Measurements from ENCODE around the gene EXOSC3. TPM values are rescaled to one million over a fixed set of nuclear protein-coding genes. Genes with fewer than 3 reads are reported as not detected.

The EXOSC3 gene
- total and polyA plus RNA-seq, 9 of the 15 experiments (the other 6 are each of a cell fraction or from before 2014, with no cell fraction given), result 18.5 to 266 (median 114) TPM

DNA sequence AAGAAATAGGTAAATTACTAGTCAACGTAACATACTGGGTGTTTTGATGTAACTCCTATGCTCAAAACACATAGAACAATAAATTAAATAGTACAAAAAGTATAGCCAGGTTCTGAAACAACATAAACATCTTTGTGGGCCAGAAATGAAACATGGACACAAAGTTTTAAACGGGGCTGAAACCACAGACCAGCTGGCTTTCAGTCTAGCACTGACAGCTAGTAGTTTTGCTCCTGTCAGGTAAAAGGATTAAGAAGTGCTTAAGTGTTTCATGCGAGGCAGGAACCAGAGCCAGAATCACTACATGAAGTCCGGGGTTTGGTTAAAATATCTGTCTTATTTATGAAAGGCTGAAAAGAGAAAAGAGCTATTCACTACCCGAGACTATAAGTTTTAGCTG, 35.3 kb upstream of the EXOSC3 start (continued):
- TF ChIP-seq ZBTB11 (CRISPR knock-in tag; IDR thresholded peaks at IDR 0.05), result no peak
- TF ChIP-seq RBM14 (IDR thresholded peaks at IDR 0.05; ENCODE audit: borderline replicate concordance, insufficient read depth, low read depth, low read length), result no peak
- no peak for TF ChIP-seq STAG1 (CRISPR knock-in tag; IDR thresholded peaks at IDR 0.05; ENCODE audit: borderline replicate concordance)
- TF ChIP-seq, protein P1, sequence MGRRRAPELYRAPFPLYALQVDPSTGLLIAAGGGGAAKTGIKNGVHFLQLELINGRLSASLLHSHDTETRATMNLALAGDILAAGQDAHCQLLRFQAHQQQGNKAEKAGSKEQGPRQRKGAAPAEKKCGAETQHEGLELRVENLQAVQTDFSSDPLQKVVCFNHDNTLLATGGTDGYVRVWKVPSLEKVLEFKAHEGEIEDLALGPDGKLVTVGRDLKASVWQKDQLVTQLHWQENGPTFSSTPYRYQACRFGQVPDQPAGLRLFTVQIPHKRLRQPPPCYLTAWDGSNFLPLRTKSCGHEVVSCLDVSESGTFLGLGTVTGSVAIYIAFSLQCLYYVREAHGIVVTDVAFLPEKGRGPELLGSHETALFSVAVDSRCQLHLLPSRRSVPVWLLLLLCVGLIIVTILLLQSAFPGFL (CRISPR knock-in tag; IDR thresholded peaks at IDR 0.05), result no peak
- TF ChIP-seq SAP30 (IDR thresholded peaks at IDR 0.05; ENCODE audit: borderline replicate concordance, insufficient read depth, low read depth, low read length, poor library complexity, severe bottlenecking), result no peak
- TF ChIP-seq ZNF24 (IDR thresholded peaks at IDR 0.05), result no peak
- no peak for TF ChIP-seq ZNF175 (CRISPR knock-in tag; IDR thresholded peaks at IDR 0.05; ENCODE audit: low read depth)
- no peak for TF ChIP-seq HSF4 (CRISPR knock-in tag; IDR thresholded peaks at IDR 0.05; ENCODE audit: borderline replicate concordance)
- TF ChIP-seq BHLHE40 (IDR thresholded peaks at IDR 0.05; ENCODE audit: low read length), result no peak
- no peak for TF ChIP-seq JUN (IDR thresholded peaks at IDR 0.05; ENCODE audit: borderline replicate concordance, low read depth, low read length)
- TF ChIP-seq JUN (CRISPR knock-in tag; IDR thresholded peaks at IDR 0.05; ENCODE audit: borderline replicate concordance), result no peak
- TF ChIP-seq RNF2 (IDR thresholded peaks at IDR 0.05), result no peak
- no peak for TF ChIP-seq ELF1 (tag; IDR thresholded peaks at IDR 0.05)
- no peak for TF ChIP-seq ASH1L (IDR thresholded peaks at IDR 0.05; ENCODE audit: borderline replicate concordance, low read depth, partially characterized antibody)

Measured in K562 (cell line).